GM12872 (cell line): Measurements from ENCODE around the gene MX1.

Source experiments
- TF ChIP-seq, protein P1 (sequence below): IDR thresholded peaks from 3 replicates; pipeline ENCODE4 v1.5.1; 2011; ENCODE audit warnings: low read depth, mild to moderate bottlenecking, low read length, moderate library complexity; ENCODE audit not compliant: insufficient read depth

The MX1 gene

DNA sequence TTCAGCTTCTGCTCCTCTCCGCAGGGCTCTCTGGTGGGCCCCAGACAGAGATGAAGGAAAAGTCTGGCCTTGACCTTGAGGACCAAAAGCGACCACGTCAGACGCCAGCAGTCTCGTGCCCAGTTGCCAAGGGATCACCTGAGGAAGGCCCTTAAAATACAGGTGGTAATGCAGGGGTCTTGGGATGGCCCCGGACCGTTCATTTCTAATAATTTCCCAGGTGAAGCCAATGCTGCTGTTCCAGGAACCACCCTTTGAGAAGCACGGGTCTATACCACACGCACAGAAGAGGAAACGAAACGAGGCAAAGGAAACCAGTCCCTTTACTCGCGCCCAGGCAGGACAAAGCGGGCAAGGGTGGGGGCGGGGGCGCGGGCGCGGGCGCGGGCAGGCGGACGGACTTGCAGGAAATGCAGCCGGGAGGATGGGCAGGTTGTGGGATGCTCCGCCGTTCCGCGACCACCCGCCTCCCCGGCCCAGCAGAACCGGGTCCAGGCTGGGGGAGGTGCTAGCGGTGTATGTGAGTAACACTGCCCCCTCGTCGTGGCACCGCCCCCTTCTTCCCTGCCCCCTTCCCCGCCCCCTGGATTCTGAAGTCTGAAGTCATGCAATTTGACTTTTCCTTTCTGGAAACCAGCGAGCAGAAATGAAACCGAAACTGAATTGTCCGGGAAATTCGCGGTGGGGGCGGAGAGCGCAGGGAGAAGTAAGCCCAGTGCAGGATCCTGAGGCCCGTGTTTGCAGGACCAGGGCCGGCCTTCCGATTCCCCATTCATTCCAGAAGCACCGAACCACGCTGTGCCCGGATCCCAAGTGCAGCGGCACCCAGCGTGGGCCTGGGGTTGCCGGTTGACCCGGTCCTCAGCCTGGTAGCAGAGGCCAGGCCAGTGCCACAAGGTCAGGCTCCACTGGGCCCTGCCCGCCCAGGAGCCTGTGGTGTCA, 5.8 kb upstream of the MX1 start:
- TF ChIP-seq, protein P1, sequence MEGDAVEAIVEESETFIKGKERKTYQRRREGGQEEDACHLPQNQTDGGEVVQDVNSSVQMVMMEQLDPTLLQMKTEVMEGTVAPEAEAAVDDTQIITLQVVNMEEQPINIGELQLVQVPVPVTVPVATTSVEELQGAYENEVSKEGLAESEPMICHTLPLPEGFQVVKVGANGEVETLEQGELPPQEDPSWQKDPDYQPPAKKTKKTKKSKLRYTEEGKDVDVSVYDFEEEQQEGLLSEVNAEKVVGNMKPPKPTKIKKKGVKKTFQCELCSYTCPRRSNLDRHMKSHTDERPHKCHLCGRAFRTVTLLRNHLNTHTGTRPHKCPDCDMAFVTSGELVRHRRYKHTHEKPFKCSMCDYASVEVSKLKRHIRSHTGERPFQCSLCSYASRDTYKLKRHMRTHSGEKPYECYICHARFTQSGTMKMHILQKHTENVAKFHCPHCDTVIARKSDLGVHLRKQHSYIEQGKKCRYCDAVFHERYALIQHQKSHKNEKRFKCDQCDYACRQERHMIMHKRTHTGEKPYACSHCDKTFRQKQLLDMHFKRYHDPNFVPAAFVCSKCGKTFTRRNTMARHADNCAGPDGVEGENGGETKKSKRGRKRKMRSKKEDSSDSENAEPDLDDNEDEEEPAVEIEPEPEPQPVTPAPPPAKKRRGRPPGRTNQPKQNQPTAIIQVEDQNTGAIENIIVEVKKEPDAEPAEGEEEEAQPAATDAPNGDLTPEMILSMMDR: no peak

DNA sequence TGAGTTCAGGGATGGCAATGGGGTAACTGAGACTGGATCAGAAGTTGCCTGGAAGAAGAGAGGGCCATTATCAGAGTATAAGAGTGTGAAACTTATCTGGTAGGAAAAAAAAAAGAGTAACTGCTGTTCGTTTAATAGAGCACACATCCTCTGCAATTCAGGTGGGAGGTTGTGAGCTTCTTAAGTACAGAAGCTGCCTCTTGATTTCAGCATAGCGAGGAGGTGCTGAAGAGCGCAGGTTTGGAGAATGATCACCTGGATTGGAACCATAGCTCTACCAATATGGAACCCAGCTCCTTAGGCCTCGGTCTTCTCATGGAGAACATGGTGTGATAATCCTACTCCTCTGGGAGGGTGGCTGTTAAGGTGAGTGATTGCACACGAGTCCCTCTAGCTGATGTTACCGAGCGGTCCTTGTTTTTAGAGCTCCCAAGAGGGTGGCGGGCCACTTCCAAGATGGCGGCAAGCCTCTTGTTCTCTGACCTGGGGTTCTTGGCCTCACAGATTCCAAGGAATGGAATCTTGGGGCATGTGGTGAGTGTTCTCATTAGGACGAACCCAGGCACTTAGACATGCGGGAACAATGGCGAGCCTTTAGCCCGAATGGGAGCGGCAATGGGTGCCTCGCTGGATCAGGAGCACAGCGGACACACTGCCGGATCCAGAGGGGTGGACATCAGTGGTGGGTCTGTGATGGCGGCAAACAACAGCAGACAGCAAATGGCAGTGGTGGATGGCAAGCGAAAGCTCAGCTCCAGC, 3.3 kb upstream of the MX1 start:
- TF ChIP-seq, protein P1: no peak

GRCh38 chr21:41425588-41425953, 468 bp upstream of the MX1 start:
- TF ChIP-seq, protein P1: no peak

DNA sequence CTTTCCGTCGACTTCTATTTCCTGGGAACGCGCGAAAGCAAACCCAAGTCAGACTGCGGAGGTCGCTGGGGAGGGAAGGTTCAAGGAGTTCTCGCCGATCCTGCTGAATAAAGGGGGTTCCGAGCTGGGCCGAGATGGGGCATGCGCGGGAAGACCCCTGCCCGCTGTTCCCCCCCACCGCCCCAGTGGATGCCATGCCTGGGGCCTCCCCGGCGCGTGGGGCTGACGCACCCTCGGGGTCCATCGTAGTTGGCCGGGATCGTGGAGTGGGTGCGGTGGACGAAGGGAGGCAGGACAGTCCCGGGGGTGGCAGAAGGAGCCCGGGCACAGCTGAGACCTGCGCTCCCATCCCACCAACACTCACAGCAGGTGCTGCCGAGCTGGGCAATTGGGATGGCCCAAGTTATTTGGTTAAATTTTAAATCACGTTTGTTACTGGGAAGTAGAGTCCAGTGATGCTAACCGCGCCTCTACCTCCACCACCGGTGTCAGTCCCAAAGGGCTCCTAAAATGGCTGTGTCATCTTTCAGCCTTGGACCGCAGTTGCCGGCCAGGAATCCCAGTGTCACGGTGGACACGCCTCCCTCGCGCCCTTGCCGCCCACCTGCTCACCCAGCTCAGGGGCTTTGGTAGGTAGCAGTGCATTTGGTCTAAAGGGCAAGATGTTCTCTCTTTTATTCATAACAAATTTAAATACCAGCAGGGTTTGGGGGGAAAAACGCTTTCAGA, 801 bp downstream of the MX1 start:
- TF ChIP-seq, protein P1: no peak

- TF ChIP-seq, protein P1: no peak
Measured at GRCh38 chr21:41427556-41427955, 1.5 kb downstream of the MX1 start.

- TF ChIP-seq, protein P1: no peak
Measured at GRCh38 chr21:41428311-41428710, 2.3 kb downstream of the MX1 start.

- TF ChIP-seq, protein P1: no peak
Measured at GRCh38 chr21:41428847-41429246, 2.8 kb downstream of the MX1 start.
